ENCODE data around the gene EIF4G3.
"Not testable (repeated sequence)": the region's sequence is repeated elsewhere in the genome, so short reads cannot be mapped to it uniquely, and the experiment has no call there.

The EIF4G3 gene

DNA sequence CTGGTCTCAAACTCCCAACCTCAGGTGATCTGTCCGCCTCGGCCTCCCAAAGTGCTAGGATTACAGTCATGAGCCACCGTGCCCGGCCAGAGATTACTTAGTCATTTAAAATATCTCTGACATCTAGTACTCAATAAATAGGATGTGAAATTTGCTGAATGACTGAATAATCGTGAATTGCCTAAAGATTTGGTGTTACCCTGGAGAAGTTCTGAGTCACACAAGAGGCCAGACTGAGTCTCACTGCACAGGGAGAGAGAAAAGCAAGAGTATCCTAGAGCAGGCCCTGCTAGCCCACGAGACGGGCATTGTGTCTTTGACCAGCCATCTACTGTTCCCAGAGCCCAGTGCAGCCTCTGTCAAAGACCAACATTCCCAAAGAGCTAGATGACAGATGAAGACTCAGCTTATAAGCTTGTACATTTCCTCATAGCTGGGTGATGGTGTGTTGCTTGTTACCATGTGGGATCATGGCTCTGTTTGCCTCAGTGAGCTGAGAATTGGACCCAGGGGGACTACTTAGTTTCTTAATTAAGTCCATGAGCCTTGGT is 5.6 kb upstream of the EIF4G3 start:
- no peak for DNase-seq

DNA sequence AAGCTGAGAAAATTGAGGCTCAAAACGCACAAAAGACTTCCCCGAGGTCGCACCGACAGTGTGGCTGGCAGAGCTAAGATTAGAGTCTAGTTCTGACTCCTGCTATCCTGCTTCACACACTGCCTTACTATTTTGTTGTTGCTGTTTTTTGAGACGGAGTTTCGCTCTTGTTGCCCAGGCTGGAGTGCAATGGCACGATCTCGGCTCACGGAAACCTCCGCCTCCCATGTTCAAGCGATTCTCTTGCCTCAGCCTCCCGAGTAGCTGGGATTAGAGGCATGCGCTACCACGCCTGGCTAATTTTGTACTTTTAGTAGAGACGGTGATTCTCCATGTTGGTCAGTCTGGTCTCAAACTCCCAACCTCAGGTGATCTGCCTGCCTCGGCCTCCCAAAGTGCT is 1.6 kb upstream of the EIF4G3 start:
- DNase-seq, result not testable (repeated sequence)

DNA sequence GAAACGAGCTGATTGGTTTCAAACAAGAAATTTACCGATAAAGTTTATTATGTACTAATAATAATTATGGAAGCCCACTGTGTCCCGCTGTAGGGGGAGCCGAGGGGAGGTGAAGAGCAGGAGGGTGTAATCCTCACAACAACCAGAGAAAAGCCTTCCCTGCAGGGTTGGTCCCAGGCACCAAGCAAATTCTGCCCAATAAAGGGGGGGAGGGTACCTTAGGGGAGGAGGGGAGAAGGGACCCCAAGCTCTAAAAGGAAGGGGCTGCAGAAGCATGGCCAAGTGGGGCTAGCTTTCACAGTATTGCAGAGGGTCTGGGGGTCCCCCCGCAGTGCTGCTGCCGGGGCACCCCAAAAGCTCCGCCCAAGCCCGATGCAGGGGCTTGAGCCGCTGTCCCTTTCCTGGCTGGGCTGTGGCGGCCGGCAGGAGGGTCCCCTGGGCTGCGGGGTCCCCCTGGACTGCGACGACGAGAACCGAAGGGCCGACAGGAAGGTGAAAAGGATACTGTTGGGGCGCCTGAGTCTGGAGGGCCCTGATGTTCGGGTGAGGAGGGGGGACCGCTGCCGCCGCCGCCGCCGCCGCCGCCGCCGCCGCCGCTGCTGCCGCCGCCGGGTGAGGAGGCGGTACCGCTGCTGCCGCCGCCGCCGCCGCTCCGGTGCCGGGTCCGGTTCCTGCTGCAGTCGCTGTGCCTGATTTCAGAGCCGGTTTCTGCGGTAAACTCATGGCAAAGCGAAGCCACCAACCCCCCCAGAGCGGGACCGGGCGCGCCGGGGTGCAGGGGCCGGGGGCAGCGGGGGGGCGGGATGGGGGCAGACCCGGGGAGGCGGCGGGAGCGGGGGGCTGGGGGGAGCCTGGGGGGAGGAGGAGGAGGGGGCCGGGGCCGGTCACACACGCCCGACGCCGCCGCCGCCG is 771 bp downstream of the EIF4G3 start:
- DNase-seq, result peak; percentile 56

DNA sequence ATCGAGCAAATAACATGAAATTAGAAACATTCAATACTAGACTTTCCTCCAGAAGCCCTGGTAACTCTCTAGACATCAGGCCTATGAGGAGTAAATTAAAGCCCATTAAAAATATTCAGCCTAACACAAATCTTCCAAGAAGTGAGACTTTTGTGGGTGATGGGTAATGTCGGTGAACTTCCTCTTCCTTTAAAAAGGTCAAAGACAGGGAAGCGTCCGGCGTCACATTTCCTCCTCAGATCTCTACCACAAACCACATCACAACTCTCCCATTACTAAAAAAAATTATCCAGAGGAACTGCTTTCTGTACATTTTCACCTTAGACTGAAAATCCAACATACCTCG is 1.4 kb downstream of the EIF4G3 start:
- DNase-seq, result peak; percentile 60

DNA sequence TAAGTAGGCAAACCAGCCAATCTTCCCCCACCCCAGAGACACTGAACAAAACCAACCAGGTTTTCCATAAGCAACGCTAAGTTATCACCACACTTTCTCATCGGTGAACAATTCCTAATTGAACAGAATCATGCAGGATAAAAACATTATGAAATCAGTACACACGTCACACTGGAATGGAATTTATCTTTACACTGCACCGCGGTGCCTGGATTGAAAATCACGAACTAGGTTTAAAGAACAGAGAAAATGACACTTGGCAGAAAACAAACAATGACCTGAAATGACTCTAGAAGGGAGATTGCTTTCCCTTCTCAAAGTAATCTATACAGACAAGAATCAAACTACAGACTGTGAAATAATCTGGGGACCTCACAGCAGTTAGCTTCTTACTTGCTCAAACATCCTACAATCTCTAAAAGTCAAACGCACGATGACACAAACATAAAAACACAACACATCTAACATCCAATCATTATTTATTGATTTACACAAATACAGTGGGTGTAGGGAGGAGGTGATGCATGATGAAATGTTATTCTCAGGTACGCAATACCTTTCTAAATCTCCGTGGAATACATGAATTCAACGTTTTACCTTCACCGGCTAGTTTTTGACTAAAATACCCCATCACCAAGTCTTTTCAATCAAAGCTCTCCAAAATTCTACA is 1.9 kb downstream of the EIF4G3 start:
- no peak for DNase-seq

DNA sequence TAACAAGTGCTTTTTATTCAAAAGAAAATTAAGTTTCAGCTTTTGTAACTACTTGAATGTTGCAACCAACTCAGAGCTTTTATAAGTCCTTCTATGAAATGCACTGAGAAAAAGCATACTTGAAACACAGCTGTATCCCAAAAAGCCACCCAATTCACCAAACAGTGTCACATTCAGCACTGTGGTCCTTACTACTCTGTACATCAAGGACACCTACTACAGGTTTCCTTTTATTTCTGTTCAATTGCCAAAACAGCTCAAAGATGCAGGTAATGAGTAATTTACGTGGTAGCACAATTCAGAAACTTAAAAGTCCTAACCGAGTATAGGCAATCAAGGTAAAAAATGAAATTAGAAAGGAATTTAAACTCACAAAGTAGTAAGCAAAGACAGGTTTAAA is 2.5 kb downstream of the EIF4G3 start:
- no peak for DNase-seq

DNA sequence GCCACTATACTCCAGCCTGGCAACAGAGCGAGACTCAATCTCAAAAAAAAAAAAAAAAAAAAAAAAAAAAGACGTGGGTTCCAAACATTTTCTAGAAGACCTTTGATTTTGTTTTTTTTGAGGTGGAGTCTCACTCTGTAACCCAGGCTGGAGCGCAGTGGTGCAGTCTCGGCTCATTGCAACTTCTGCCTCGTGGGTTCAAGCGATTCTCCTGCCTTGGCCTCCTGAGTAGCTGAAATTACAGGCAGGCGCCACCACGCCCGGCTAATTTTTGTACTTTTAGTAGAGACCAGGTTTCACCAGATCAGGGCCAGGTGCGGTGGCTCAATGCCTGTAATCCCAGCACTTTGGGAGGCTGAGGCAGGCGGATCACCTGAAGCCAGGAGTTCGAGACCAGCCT is 3.6 kb downstream of the EIF4G3 start:
- DNase-seq, result not testable (repeated sequence)

DNA sequence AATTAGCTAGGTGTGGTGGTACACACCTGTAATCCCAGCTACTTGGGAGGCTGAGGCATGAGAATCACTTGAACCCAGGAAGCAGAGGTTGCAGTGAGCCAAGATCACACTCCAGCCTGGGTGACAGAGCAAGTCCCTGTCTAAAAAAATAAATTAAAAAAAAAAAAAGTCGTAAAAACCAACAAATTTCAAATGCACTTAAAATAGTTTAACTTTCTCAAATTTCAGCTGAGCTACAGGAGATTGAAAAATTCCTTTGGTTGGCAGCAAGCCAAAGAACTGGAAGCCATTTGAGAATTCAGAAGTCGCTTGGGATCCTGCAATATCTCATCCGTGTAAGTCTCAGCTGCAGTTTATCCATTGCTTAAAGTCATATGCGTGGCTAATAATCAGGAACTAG is 5.9 kb downstream of the EIF4G3 start:
- not testable (repeated sequence) for DNase-seq

DNA sequence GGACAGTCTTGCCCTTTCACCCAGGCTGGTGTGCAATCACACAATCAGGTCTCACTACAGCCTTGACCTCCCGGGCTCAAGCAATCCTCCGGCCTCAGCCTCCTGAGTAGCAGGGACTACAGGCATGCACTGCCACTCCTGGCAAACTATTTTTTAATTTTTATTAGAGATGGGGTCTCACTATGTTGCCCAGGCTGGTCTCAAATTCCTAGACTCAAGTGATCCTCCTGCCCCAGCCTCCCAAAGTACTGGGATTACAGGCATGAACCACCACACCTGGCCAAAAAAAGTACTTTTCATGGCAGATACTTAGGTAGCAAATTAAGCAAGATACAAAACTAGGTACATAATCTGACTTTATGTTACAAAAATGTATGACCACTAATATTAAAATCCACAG is 8.3 kb downstream of the EIF4G3 start:
- DNase-seq, result no peak

DNA sequence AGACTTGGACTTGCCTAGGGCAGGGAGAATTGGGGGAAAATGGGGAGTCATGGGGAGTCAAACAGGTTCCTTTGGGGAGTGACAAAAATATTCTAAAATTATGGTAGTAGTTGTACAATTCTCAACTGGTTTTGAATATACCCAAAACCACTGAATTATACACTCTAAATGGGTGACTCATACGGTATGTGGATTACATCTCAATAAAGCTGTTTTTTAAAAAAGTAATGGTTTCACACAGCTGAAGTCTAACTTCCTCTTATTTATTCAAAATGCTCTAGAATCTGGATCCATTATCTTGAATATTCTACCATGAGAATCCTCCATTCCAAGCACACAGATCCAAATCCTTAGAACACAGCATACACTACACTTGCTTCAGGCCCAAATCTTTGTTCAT is 11.1 kb downstream of the EIF4G3 start:
- no peak for DNase-seq

DNA sequence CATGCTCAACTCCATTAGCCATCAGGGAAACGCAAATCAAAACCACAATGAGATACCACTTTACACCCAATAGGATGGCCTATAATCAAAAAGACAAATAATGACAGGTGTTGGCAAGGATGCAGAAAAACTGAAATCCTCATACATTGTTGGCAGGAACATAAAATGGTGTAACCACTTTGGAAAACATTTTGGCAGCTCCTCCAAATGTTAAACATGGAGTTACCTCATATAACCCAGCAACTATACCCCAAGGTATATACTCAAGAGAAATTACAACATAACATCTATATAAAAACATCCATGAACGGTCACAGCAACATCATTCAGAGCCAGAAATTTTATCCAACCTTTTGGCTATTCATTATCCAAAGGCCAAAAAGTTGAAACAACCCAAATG is 11.6 kb downstream of the EIF4G3 start:
- no peak for DNase-seq

DNA sequence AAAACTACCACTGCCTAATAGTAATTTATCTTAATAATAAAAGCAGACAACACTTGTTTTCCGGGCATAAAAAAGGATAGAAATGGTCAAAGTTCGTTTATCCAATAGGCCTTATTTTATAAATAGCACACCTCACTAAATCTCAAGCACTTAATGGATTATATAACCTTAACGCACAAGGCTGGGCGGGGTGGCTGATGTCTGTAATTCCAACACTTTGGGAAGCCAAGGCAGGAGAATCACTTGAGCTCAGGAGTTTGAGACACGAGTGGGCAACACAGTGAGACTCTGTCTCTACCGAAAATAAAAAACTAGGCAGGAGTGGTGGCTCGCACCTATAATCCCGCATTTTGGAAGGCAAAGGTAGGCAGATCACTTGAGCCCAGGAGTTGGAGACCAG is 12.4 kb downstream of the EIF4G3 start:
- DNase-seq, result no peak

DNA sequence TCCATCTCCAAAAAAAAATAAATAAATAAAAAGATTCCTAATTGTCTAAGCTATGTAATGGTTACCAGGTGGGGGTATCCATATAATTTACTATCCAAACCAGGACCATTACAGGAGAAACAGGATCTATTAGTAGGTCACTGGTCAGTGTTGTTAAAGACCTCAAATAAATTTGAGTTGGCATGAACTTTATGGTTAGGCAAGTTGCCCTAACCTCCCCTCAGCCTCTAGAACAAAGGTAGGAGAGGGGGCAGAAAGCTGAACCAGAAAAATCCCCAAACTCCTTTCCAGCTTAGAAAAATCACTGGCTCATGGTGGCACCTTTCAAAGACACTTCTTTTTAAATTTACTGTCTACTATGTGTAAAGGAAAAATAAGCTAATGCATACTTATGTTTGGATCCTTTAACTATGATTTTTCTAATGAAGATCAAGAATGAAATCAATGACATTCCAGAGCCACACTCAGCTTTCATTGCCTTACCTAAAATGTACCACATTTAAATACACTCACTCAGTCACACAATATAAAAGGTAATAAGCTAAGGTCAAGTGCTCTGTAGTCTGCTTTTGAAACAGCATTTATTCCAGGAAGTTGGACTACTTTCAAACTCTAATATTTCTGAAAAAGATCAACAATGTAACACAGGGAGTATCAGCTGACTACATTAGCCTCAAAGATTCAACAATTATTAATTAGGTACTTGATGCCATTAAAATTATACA is 13.8 kb downstream of the EIF4G3 start:
- no peak for DNase-seq

DNA sequence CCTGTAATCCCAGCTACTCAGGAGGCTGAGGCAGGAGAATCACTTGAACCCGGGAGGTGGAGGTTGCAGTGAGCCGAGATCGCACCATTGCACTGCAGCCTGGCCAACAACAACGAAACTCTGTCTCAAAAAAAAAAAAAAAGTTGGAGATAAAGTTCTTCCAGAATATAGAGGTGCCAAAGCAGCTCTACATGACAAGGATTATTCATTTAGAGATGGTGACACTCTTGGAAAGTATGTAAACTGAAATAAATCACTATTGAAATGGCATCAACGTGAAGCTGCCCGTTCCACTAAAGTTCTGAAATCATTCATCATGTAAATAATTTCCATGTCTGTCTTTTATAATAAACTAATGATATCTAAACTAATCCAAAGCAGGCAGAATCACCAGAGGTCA is 14.9 kb downstream of the EIF4G3 start:
- DNase-seq, result no peak

DNA sequence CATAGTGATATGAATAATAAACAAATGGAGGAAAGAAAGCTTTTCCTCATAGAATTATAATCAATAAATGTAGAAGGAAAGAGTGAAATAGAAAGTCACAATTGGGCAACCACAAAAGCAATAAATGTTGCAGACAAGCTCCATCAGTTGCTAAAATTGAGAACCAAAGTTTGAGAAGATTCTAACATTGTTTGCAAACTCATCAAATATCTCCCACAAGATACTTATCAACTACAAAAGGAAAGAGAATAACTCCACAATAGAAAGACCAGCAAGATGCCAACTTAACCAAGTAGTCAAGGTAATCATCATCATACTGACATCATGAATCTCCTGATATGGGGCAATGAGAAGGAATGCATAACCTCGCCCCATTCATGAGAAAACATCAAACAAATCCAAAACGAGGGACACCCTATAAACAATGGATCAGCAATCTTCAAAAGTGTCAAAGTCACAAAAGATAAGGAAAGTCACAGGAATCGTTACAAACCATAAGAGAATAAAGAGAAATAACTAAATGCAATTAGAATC is 16.4 kb downstream of the EIF4G3 start:
- DNase-seq, result no peak

DNA sequence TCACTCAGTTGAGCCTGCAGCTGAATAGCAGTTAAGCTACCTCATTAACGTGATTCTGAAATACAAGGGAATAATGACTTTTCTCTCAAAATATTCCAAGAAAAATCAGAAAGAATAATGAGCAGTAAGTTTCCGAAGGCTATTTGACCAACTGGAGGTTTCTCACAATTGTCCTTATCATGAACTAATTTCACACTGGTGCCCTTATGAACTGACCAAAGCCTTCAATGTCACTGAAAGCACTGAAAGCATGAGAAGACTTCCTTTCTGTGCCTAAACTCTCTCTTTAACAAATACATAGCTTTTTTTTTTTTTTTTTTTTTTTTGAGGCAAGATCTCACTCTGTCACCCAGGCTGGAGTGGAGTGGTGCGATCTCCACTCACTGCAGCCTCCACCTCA is 18.8 kb downstream of the EIF4G3 start:
- no peak for DNase-seq

DNA sequence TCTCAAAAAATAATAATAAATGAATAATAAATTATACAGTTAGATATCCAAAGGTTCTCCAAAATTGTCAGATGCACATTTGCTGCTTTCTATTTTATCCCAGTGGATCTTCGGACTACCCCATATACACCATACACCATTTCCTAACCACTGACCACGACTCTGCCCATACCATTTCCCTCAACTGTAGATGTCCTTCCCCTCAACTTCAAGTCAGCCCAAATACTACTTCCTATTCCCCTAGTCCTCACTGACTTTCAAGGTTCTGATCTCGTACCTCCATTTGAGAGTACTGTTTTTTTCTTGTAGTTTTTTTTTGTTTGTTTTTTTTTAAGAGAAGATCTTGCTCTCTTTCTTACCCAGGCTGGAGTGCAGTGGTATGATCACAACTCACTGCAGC is 19.6 kb downstream of the EIF4G3 start:
- DNase-seq, result no peak

DNA sequence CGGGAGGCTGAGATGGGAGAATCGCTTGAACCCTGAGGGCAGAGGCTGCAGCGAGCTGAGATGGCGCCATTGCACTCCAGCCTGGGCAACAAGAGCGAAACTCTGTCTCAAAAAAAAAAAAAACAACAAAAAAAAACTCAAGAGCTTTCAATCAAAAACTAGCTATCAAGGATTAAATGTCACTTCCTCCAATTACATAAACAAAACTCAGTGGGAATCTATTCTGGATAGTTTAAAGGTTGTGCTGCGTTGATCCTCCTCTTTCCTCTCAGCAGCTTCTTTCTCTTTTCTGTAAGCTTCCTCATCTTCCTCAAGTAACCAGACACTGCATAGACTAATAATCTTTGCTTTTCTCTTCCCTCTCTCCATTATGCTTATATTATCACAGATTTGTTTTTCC is 20.7 kb downstream of the EIF4G3 start:
- DNase-seq, result no peak

DNA sequence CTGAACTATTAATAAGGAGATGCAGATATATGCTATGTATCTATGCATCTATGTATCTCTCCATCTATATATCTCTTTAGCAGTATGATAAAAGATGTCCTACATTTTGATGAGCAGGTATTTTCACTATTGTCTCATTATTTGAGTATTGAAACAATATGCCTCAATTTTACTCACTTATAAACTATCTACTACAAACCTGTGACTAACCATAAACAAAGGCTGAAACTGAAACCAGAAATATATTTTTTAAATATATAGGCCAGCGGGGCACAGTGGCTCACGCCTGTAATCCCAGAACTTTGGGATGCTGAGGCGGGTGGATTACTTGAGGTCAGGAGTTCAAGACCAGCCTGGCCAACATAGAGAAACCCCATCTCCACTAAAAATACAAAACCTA is 22.0 kb downstream of the EIF4G3 start:
- DNase-seq, result no peak

DNA sequence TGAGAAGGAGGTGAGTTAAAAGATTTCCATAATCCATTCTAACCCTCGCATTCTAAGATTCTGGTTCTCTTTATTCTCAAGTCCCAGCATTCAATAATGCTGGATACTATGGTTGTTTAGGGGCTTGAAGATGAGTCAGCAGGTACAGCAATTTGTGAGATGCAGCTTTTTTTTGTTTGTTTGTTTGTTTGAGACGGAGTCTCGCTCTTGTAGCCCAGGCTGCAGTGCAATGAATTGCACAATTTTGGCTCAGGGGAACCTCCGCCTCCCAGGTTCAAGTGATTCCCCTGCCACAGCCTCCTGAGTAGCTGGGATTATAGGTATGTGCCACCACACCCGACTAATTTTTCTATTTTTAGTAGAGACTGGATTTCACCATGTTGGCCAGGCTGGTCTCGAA is 23.3 kb downstream of the EIF4G3 start:
- DNase-seq, result no peak

DNA sequence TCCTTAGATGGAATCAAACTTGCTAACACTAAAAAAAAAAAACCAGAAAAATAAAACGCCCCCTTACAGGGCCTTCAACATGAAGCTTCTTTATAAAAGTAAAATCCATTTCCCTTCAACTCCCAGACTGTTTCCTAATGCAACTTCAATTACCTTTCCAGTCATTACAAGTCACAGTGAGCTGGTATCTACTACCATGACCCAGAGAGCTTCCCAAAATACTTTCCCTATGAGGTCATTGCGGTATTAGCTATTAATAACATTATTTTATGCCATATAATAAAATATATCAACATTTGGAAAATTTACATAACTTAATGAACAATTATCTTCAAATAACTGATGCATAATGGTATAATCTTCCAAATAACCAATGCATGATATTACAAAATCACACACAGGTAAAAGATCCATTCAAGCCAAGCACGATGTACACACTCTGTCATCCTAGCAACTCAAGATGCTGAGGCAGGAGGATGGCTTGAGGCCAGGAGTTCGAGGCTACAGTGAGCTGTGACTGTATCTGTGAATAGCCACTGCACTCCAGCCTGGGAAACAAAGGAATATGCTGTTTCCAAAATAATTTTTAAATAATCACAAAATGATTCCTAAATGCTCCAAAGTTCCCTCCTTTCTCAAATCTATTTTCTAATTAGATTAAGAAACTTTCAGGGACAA is 24.1 kb downstream of the EIF4G3 start:
- no peak for DNase-seq

DNA sequence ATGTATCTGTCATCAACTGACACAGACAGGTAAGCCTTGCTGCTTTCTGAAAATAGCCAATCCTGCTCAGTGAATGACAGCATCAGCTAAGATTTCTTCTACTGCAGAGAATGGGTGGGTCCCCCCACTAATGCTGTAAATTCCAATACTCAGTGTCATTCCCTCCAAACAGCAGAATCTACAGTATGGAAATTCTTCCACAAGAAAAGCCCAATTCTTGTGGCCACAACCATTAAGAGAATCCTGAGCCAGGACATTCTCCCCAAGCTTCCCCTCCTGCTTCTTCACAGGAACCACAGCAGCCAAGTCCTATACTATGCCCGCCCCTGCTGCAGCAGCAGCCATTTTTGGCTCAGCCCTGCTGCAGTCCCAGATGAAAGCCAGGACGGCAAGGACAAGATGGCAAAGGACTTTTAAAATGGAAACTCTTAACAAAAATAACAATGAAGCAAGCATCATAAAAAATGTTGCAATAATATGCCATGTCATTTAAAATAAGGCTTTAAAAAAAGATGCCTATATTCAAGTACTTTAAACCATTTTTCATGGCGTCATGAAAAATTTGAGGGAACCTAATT is 26.8 kb downstream of the EIF4G3 start:
- no peak for DNase-seq
